MM.1S (cell line): ENCODE data around the gene AMELY.

Experiments
- EZH2 ChIP-seq: fragments of 300-600 bp; sonication (generic); optimal IDR thresholded peaks from 2 replicates; pipeline ENCODE3; 2017; ENCODE audit warnings: low read depth, mild to moderate bottlenecking, antibody characterized with exemption, low read length, mixed read lengths
- EZH2phosphoT487 ChIP-seq: fragments of 300-600 bp; sonication (generic); IDR thresholded peaks from 2 replicates; pipeline ENCODE4 v1.6.1; 2018; ENCODE audit warnings: antibody characterized with exemption, low read length
- TF ChIP-seq, protein P1 (sequence below): fragments of 300-600 bp; sonication (generic); IDR thresholded peaks from 2 replicates; pipeline ENCODE4 v1.5.1; 2016; ENCODE audit warnings: antibody characterized with exemption, low read length, mixed read lengths

DNA sequence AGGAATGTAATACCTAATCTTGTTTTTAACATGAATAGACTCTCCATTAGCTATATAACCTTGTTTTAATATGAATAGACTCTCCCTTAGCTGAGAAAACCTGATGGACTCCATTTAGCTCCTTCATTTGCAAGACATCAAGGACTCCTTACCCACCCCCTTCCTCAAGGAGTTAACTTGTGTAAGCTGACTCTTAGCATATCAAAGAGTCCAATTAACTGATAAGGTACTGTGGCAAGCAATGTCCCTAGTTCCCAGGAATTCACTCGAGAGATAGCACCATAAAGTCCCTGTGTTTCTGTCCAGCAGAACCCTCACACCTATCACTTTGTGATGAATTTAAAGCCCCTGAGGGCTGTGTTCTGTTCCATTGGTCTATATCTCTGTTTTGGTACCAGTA, 16.3 kb downstream of the AMELY start:
- TF ChIP-seq, protein P1, sequence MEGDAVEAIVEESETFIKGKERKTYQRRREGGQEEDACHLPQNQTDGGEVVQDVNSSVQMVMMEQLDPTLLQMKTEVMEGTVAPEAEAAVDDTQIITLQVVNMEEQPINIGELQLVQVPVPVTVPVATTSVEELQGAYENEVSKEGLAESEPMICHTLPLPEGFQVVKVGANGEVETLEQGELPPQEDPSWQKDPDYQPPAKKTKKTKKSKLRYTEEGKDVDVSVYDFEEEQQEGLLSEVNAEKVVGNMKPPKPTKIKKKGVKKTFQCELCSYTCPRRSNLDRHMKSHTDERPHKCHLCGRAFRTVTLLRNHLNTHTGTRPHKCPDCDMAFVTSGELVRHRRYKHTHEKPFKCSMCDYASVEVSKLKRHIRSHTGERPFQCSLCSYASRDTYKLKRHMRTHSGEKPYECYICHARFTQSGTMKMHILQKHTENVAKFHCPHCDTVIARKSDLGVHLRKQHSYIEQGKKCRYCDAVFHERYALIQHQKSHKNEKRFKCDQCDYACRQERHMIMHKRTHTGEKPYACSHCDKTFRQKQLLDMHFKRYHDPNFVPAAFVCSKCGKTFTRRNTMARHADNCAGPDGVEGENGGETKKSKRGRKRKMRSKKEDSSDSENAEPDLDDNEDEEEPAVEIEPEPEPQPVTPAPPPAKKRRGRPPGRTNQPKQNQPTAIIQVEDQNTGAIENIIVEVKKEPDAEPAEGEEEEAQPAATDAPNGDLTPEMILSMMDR: no peak
- TF ChIP-seq EZH2phosphoT487 (no peak), EZH2 (no peak)
